Stimulated activated CD8-positive, alpha-beta memory T cell treated with anti-CD3 and anti-CD28 coated beads, Interleukin-2, amount 100 ng/mL, for 1 hour (primary cell): ENCODE measurements around the gene ZNF275.
"Not testable (repeated sequence)": the region's sequence is repeated elsewhere in the genome, so short reads cannot be mapped to it uniquely, and the experiment has no call there.

ENCODE experiments used
- DNase-seq, 2 donors: peaks; one replicate each; pipeline ENCODE4 v3.0.0-alpha.2; 2020; ENCODE audit warnings: low read depth in 2 of 2

ZNF275 gene, protein sequence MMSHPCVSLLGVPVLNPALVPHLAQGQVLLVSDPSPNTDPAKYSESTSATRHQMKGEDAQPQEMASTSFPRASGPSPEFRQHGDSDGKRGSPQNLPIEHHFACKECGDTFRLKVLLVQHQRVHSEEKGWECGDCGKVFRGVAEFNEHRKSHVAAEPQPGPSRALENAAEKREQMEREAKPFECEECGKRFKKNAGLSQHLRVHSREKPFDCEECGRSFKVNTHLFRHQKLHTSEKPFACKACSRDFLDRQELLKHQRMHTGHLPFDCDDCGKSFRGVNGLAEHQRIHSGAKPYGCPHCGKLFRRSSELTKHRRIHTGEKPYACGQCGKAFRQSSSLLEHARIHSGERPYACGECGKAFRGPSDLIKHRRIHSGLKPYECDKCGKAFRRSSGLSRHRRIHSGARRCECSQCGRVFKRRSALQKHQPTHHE

DNA sequence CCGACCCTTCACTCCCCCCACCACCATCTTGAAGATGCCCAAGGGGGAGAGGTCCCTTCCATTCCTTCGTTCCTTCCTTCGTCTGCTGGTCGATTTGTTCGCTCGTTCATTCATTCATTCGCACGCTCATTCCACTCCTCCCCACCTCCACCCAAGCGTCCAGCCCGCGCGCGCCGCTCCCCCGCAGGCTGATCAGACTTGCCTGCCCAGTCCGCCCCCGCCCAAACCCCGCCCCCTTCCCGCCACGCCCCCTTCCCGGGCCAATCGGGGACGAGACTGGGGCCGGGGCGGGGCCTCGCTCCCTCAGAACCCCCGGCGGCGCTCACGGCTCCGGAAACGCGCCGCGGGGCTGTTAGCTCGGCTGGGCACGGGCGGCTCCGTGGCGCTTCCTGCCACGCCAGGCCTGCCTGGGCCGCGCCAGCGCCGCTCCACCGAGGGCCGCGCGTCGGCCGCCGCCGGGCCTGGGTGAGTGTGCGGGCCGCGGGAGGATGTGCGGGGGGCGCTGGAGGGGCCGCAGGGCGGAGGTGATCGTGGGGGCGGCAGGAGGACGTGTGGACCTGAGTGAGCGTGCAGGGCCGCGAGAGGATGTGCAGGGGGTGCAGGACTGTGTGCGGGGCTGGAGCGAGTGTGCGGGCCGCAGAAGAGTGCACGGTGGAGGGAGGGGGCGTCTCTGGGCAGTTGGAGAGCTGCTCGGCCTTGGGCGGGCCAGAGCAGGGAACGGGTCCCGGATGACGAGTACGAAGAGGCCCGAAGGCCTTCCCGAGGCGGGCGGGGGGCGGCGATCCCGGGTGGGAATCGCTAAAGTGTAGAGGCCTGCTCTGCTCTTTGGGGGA lies at the start of gene ZNF275:
ZNF275 (plus strand) TSS at position 333 of the 833 bp plus-strand sequence. CDS start 2,527 bp downstream, outside the sequence.
- DNase-seq = peak; percentile 57 to 71

- DNase-seq = not testable (repeated sequence)
Measured at GRCh38 chrX:153285678-153286077, 48.3 kb upstream of the ZNF275 start.

- not testable (repeated sequence) for DNase-seq
Measured at GRCh38 chrX:153288807-153289206, 45.1 kb upstream of the ZNF275 start.

GRCh38 chrX:153293485-153294071 lies 40.4 kb upstream of the ZNF275 start:
- not testable (repeated sequence) for DNase-seq

DNA sequence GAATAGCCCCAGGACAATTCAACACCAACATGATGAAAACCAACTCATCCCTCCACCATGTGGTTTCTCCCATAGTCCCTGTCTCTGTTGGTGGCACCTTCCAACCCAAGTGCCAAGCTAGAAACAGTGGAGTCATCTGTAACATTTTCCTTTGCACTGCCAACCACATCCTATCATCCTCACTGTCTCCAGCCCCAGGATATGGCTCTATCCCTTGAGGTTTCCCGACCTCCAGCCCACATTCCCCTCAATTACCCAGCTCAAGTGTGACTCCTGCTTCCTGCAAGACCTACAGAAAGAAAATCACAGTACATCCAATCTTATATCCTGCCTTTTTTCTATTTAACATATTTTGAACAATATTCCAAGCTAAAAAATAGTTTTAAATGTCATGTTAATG lies 36.6 kb upstream of the ZNF275 start:
- no peak for DNase-seq

DNA sequence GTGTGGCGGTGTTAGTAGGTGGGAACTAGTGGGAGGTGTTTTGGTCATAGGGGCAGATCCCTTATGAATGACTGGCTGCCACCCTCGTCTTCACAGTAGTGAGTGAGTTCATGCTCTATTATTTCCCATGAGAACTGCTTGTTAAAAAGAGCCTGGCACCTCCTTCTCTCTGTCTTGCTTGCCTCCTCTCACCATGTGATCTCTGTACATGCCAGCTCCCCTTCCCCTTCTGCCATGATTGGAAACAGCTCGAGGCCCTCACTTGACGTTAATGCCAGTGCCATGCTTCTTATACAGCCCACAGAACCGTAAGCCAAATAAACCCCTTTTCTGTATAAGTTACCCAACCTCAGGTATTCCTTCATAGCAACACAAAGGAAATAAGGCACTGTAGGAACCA lies 34.1 kb upstream of the ZNF275 start:
- no peak for DNase-seq

DNA sequence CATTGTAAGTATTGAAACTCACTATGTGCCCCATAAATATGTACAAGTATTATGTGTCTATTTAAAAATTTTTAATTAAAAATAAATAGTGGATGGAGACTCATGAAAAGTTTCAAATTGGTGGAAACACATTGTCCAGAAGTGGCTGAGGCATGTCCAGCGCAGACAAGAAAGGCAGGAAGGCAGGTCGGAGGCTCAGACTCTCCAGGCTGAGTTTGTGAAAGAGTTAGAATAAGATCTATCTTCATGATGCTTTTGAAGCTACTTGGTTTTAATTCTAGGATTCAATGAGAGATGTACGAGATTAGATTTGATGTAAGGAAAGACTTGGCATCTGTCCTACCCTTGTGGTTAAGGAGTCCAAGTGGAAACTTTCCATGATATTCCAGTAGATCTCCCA lies 32.2 kb upstream of the ZNF275 start:
- no peak for DNase-seq

DNA sequence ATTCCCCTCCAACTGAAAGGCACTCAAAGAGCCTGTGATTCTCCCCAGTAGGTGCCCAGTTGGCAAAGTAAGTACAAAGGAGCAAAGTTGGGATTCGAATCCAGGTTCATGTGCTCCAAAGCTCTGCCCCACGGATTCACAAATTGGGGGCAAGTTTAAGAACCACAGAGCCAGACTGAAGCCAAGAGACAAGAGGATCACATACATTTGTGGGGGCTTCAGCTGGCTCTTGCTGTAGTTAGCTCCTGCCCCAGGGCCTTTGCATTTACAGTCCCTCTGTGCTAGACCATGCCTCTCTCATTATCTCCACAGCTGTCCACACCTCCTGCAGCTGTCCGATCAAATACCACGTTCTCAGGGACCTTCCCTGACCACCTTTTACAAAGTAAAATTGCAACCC lies 31.2 kb upstream of the ZNF275 start:
- DNase-seq = no peak

DNA sequence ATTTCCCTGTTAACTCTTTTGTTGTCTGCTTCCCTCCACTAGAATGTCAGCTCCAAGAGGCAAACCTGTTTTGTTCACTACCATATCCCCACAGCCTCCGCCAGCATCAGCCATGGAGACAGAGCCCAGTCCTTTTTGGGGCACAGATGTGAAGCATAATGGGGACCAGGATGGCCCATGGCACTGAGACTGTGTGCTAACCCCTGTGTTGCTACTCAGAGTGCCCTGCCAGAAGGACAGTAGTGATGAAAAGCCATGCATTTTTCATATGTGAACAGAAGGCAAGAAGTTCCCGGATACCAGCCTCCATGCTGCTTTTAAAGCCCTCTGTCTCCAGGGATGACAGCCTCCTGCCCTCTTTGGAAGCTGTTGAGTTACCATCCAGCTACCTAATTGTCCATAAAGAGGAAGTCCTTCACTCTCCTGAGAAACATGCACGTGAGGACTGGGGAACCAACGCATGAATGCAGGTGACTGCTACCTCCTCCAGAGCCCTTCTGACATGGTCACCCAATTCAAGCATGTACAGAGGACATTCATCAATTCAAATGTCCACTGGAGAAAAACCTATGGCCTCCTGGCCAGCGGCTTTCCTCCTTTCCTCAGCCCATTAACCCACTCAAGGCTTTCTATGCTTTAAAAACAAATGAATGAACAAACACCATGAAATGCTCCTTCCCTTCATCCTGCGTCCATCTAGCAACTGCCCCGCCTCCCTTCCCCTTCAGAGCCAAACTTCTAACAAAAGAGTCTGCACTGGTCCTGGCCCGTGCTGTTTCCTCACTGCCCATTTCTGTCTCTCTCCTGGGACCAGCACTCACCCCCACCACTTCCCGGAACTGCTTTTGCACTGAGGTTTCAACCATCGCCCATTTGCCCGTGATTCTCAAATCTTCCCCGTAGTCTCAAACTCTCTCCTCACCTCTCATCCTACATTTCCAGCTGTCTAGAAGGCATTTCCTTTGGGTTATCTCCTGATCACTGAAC lies 30.4 kb upstream of the ZNF275 start:
- DNase-seq = no peak

GRCh38 chrX:153304988-153305736 lies 28.8 kb upstream of the ZNF275 start:
- DNase-seq = no peak

- DNase-seq = no peak
Measured at GRCh38 chrX:153305972-153306371, 28.0 kb upstream of the ZNF275 start.

DNA sequence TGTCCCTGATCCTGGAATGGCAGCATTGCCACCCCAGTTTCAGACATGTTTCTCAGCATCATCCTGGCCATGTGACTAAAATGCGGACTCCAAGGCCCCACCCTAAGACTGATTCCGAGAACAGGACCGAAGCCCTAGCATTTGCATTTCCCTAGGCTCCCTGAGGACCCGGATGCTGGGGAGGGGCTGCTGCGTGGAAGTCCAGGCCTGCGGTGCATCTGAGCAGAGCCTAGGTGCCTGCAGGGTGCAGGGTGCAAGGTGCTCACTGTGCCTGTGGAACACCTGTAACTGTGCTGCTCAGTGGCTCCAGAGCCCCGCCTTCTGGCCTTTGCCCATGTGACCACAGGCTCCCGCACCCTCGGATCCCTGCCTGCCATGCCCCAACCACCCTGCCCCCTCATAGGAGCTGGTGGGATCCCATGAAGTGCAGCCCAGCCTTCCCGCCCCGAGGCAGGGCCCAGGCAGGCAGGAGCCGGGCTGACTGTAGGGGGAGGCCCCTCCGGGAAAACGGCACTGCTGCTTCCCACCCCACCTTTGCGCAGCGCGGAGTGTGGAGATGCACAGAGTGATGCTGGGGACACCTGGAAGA lies 27.3 kb upstream of the ZNF275 start:
- no peak for DNase-seq

DNA sequence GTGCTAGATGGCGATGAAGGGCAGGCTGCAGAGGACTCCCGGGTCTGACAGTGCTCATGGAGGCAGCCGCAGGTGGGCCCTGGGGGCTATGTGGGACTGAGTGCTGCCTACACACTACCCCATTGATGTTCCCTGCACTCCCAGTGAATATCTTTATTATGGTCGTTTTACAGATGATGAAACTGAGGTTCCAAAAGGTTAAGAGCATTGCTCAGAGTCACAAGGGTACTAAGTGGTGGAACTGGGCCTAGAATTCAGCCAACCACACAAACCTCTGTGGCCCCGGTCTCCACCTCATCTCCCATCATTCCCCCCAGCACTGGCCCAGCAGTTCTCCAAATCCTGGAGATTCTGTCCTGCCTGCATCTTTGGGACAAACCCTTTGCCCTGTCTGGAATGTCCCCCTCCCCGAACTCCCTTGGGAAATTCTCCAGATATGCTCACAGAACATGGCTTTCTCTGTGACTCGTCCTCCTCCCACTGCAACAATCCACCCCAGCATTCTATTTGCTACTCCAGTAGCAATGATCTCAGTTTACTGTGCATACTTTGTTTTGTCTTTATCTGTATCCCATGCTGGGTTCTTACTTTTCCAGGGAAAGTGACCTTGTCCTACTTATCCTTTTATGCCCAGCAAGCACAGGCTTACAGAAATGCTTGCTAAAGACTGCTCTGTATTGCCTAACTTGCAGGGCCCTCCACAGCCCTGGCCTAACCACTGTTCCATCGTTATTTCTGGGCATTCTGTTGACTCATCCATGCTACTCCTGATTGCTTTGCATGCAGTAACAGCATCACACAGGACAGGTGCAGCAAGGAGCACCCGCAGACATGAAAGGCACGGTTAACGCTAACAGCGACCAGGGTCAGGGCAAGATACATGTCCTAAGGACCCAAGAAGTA lies 26.4 kb upstream of the ZNF275 start:
- DNase-seq = no peak

GRCh38 chrX:153310901-153311300 lies 23.1 kb upstream of the ZNF275 start:
- DNase-seq = no peak

- DNase-seq = no peak
Measured at GRCh38 chrX:153312041-153312440, 21.9 kb upstream of the ZNF275 start.

- no peak for DNase-seq
Measured at GRCh38 chrX:153312842-153313241, 21.1 kb upstream of the ZNF275 start.

- DNase-seq = no peak
Measured at GRCh38 chrX:153317306-153317705, 16.6 kb upstream of the ZNF275 start.

DNA sequence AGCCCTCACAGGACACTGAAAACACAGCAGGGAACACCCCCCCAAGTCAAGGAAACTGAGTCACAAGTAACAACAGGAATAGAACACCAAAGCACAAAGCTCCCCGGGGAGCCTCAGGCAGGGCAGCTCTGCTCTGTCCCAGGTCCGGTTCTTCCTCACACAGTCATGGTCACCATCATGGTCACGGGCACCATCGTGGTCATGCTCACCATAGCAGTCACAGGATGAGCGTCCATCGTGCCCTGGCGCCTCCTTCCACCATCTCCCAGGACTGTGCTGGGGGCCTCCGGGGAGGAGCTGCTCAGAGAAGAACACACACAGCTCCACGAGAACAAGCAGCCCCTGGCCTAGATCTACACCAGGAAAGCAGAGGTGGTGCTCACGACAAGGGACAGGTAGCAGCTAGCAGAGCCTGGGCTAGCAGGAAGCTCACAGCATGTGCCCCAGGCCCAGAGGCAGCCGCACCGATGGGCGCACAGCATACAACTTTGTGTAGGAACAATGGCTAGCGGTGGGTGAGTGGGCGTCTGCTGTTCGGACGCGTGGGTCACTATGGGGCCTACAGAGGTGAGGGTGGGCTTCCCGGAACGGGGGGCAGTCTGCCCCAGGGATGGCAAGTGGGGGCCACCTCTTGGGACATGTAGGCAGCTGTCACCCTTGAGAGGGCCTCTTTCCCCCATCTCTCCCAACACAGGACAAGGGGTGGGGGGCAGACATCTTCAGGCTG lies 15.8 kb upstream of the ZNF275 start:
- DNase-seq = no peak
